Melanocyte of skin (primary cell): Measurements from ENCODE around the gene LLPH. TPM values are rescaled to one million over a fixed set of nuclear protein-coding genes. Genes with fewer than 3 reads are reported as not detected.

Experiments
- total RNA-seq, 2 donors: library from RNA; depleted of rRNA; stranded (reverse); fragments of >200 nt; gene quantifications; 2 replicates each; pipeline ENCODE4 v1.2.3, GENCODE V29; 2012

Gene LLPH
- 1 to 10 TPM; 2.4 to 4.0 TPM for total RNA-seq

DNA sequence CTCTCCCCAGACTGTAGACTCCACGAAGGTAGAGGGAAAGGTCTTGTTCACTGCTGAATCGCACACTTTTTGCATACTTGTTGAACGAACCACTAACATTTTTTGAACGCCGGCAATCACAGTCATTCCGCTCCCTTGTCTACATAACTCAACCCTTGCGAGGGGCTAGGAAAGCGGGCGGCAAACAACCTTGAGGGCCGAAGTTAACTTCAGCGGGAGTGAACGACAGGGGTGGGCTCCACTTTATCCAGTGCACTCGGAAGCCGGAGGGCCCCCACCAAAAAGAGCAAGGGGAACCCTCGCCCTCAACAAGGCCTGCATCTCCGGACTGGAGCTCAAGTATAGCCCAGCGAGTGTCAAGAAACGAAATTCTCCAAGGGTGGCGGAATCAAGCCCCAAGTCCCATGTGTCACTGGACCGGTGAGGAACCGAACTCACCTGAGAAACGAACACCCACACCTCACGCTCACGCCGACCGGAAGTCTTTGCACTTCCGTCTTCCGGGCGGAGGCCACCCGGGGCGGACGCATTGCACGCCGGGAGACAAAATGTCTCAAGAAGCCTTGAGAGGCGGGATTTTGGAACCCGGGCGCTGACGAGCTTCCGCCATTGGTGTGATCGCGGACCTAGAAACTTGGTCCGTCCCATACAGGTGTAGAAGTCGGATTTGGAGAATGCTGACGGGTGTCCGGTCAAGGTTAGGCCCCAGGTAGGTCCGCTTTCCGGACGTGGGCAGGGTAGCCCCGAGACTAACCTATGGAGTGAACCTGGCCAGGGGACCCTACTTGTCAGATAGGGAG, at the start of gene LLPH:
Gene LLPH (minus strand): TSS at position 484 of the 800 bp plus-strand sequence. CDS start 1,644 bp downstream, outside the sequence.

DNA sequence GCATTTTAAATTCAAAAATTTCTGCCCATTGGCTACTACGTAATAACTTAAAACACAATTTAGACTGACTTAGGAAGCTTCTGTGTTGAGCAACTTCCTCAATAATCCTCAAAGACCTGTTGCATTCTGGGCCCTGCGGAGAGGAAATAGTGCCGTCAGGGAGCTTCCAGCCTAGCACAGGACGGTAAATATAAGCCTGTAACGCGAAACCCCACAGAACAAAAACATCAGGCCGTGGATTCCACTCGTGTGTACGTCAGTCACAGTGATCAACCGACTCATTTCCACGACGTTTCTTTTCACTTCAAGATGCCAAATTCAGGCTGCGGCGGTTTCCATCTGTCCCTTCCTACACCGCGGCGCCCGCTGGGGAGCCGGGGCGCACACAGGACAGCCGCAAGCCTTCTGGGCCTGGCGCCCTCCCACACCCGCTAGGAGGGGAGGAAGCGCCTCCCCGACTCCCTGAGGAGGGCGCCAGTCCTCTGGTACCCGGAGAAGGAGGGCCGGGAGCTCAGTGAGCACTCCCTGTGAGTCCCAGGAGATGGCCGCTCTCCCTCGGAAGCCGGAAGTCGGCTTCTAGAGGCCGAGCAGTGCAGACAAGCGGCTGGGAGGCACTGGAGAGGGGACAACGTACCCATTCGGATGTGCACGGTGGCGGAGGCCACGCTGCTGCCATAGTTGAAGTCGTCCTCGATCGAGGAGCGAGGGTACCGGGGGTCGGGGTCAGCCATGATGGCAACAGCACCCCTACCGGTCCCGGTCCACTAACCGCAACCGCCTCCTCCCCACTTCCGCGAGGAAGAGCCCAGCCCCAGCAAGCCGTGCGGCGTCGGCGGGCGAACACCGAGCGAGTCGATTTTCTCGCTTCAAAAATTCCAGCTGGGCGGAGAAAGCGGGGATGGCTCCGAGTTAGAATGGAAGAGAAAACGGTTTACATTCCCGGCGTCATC, 38.9 kb upstream of the LLPH start, which contains the start of gene TMBIM4:
Gene TMBIM4 (minus strand): TSS at position 776 of the 950 bp plus-strand sequence. CDS start 45 bp downstream, at position 731.

Other genes with a start within 250 kb of the LLPH start
- gene TMBIM4, start 39.2 kb upstream of the LLPH start, total RNA-seq: 100 to 1,000 TPM in 1 of 2 donors, 10 to 100 TPM in 1; 61.3 to 138 TPM
- gene IRAK3, start 58.5 kb upstream of the LLPH start, total RNA-seq: 10 to 100 TPM in 1 of 2 donors, 1 to 10 TPM in 1; 9.0 to 15.8 TPM
- 1 to 10 TPM; 5.0 to 5.2 TPM for gene HELB, start 171.7 kb upstream of the LLPH start, total RNA-seq